NCI-H524 treated with DMSO at 0.1 percent for 48 hours (cell line): ENCODE data around the gene ZC3H12D.
"Not testable (repeated sequence)": the region's sequence is repeated elsewhere in the genome, so short reads cannot be mapped to it uniquely, and the experiment has no call there.

ENCODE experiments used
- DNase-seq: peaks from one replicate; lab custom pipeline; 2025; lab: John Stamatoyannopoulos, UW

ZC3H12D gene

GRCh38 chr6:149459761-149460160 is 25.1 kb downstream of the ZC3H12D start:
- no peak for DNase-seq

GRCh38 chr6:149458806-149459205 is 26.0 kb downstream of the ZC3H12D start:
- no peak for DNase-seq

GRCh38 chr6:149458196-149458595 is 26.6 kb downstream of the ZC3H12D start:
- no peak for DNase-seq

- DNase-seq, result no peak
These were observed 27.4 kb downstream of the ZC3H12D start for GRCh38 chr6:149457316-149457884.

- no peak for DNase-seq
These were observed 28.3 kb downstream of the ZC3H12D start for GRCh38 chr6:149456311-149457021.

GRCh38 chr6:149455031-149455732 is 29.6 kb downstream of the ZC3H12D start:
- DNase-seq, result no peak

GRCh38 chr6:149454346-149454848 is 30.4 kb downstream of the ZC3H12D start:
- DNase-seq, result no peak

- no peak for DNase-seq
These were observed 31.0 kb downstream of the ZC3H12D start for GRCh38 chr6:149453597-149454345.

GRCh38 chr6:149452037-149452939 is 32.5 kb downstream of the ZC3H12D start:
- no peak for DNase-seq

GRCh38 chr6:149451376-149452036 is 33.3 kb downstream of the ZC3H12D start:
- DNase-seq, result no peak

- no peak for DNase-seq
These were observed 34.0 kb downstream of the ZC3H12D start for GRCh38 chr6:149450679-149451375.

- no peak for DNase-seq
These were observed 34.8 kb downstream of the ZC3H12D start for GRCh38 chr6:149449831-149450678.

- no peak for DNase-seq
These were observed 35.9 kb downstream of the ZC3H12D start for GRCh38 chr6:149448821-149449453.

- DNase-seq, result no peak
These were observed 37.9 kb downstream of the ZC3H12D start for GRCh38 chr6:149446791-149447376.

GRCh38 chr6:149445573-149445972 is 39.2 kb downstream of the ZC3H12D start:
- DNase-seq, result no peak

- no peak for DNase-seq
These were observed 39.7 kb downstream of the ZC3H12D start for GRCh38 chr6:149445095-149445466.

- not testable (repeated sequence) for DNase-seq
These were observed 40.3 kb downstream of the ZC3H12D start for GRCh38 chr6:149444360-149445094.
